Naive thymus-derived CD8-positive, alpha-beta T cell (primary cell): ENCODE measurements around the gene ADCY4. TPM values are rescaled to one million over a fixed set of nuclear protein-coding genes. Genes with fewer than 3 reads are reported as not detected.
A peak's percentile ranks its signal among the peaks of the same experiment; 100 is the strongest.

Source experiments
- ATAC-seq, 2 donors: fragments of 150-1000 bp; cut with Tn5 transposase in 1 of 2; sonication (Bioruptor Pico), chemical (Tn5 transposase) in 1 of 2; 1 replicate in 1 of 2; 2 replicates in 1 of 2; pipeline ENCODE4 v1.10.0; 2021; ENCODE audit warnings: mild to moderate bottlenecking in 2 of 2, moderate library complexity in 2 of 2
- POLR2A ChIA-PET: fragments of 350-600 bp; sonication (Branson Sonifier 250); formaldehyde crosslinking; loops from one replicate; lab custom pipeline; 2021; ENCODE audit warnings: antibody characterized with exemption; lab: Charles Lee
- DNase-seq, 10 donors: peaks; one replicate each; pipeline versions ENCODE4 v3.0.0 to v3.0.0-alpha.2; 2020 to 2022
- H3K27ac Mint-ChIP-seq, 10 donors: one replicate each; pipeline ENCODE4 v1.8.0; 2020 to 2022; ENCODE audit warnings: mild to moderate bottlenecking in 10 of 10, mixed read lengths in 10 of 10, moderate library complexity in 4 of 10, inconsistent platforms in 1 of 10
- H3K27me3 Mint-ChIP-seq, 5 donors: one replicate each; pipeline ENCODE4 v1.8.0; 2021 to 2022; ENCODE audit warnings: mixed read lengths in 5 of 5
- H3K36me3 Mint-ChIP-seq, 3 donors: one replicate each; pipeline ENCODE4 v1.8.0; 2020 to 2022; ENCODE audit warnings: mixed read lengths in 3 of 3, mild to moderate bottlenecking in 2 of 3, inconsistent platforms in 1 of 3
- H3K4me1 Mint-ChIP-seq, 4 donors: one replicate each; pipeline ENCODE4 v1.8.0; 2021 to 2022; ENCODE audit warnings: mixed read lengths in 4 of 4
- H3K4me3 Mint-ChIP-seq, 10 donors: one replicate each; pipeline ENCODE4 v1.8.0; 2020 to 2022; ENCODE audit warnings: mild to moderate bottlenecking in 10 of 10, mixed read lengths in 10 of 10, moderate library complexity in 6 of 10, inconsistent platforms in 1 of 10
- H3K9me3 Mint-ChIP-seq, 9 donors: one replicate each; pipeline ENCODE4 v1.8.0; 2020 to 2022; ENCODE audit warnings: mixed read lengths in 9 of 9, mild to moderate bottlenecking in 3 of 9, inconsistent platforms in 1 of 9, moderate library complexity in 1 of 9
- polyA plus RNA-seq, 3 donors: library from polyadenylated mRNA; unstranded; fragments of 300-500 nt; fragmentation: Illumina TruSeq; gene quantifications; one replicate each; pipeline ENCODE4 v1.2.3, GENCODE V29; 2021
- total RNA-seq, 8 experiments: library from RNA in 2 of 8; stranded (reverse) in 2 of 8; gene quantifications; one replicate each; pipeline ENCODE4 v1.2.3 and lab custom pipeline; 2021 to 2026

ADCY4 gene
- total and polyA plus RNA-seq, 5 experiments from 2014 or later: 0.08 to 4.7 (median 0.28) TPM

GRCh38 chr14:24300326-24300980 is 34.4 kb downstream of the ADCY4 start:
- POLR2A ChIA-PET: interaction anchor here (0.6 to 6.0 kb wide), 19 partner anchors 9 to 246 kb away, joined by 3 to 63 read pairs (median 7); partner anchors contain the start of genes CBLN3, CHMP4A, CIDEB and GMPR2
- H3K27ac Mint-ChIP-seq: peak overlapping the region; percentile 53 to 98 (median 97)
- no peaks in the 10 kb centered on the region for H3K9me3 Mint-ChIP-seq
- H3K27me3 Mint-ChIP-seq: no peaks in the 10 kb centered on the region
- ATAC-seq (no peak), DNase-seq (no peak)
- peak overlapping the region; percentile 90 to 99 (median 94) for H3K4me3 Mint-ChIP-seq
- H3K4me1 Mint-ChIP-seq: peaks cover 30 to 62% (median 51%) of the 10 kb centered on the region in 4 donors
- H3K36me3 Mint-ChIP-seq: peaks cover 0 to 62% (median 26%) of the 10 kb centered on the region in 3 donors

GRCh38 chr14:24299255-24300191 is 35.3 kb downstream of the ADCY4 start, which contains the start of the genes DHRS1 and NOP9:
Gene DHRS1, minus strand, starts transcription at chr14:24299780. Its CDS starts 674 bp downstream, at chr14:24299106.
Gene NOP9, plus strand, starts transcription at chr14:24299850. Its CDS starts 105 bp downstream, at chr14:24299955.
- H3K27me3 Mint-ChIP-seq: no peaks in the 10 kb centered on the region
- POLR2A ChIA-PET: interaction anchor here (0.6 to 6.0 kb wide), 16 partner anchors 10 to 185 kb away, joined by 3 to 63 read pairs (median 7); partner anchors contain the start of genes CBLN3, CHMP4A, CIDEB and DCAF11
- H3K4me1 Mint-ChIP-seq: peaks cover 29 to 55% (median 51%) of the 10 kb centered on the region in 4 donors
- peak within 1 kb of the TSS; percentile 94 to 98 (median 97) for H3K27ac Mint-ChIP-seq
- H3K36me3 Mint-ChIP-seq: peaks cover 0 to 61% (median 22%) of the 10 kb centered on the region in 3 donors
- ATAC-seq (peak; percentile 79 to 89), DNase-seq (peak; percentile 85 to 96 (median 92))
- H3K9me3 Mint-ChIP-seq: no peaks in the 10 kb centered on the region
- peak within 1 kb of the TSS; percentile 90 to 99 (median 94) for H3K4me3 Mint-ChIP-seq

- Mint-ChIP-seq H3K4me3 (peak overlapping the region; percentile 90 to 99 (median 94)), H3K27me3 (no peaks in the 10 kb centered on the region), H3K4me1 (peaks cover 29 to 55% (median 51%) of the 10 kb centered on the region in 4 donors), H3K36me3 (peaks cover 0 to 60% (median 17%) of the 10 kb centered on the region in 3 donors), H3K9me3 (no peaks in the 10 kb centered on the region), H3K27ac (peak overlapping the region; percentile 94 to 98 (median 97))
- POLR2A ChIA-PET: interaction anchor here (1.1 to 6.0 kb wide), 10 partner anchors 9 to 184 kb away, joined by 3 to 63 read pairs (median 12); partner anchors contain the start of genes CBLN3, CHMP4A, CIDEB and DCAF11
- ATAC-seq: peak in 1 of 2 donors; percentile 3
- DNase-seq: no peak
Measured at GRCh38 chr14:24298892-24299254, 36.0 kb downstream of the ADCY4 start.

- H3K27me3 Mint-ChIP-seq: no peaks in the 10 kb centered on the region
- H3K36me3 Mint-ChIP-seq: peaks cover 0 to 52% (median 10%) of the 10 kb centered on the region in 3 donors
- peak overlapping the region; percentile 78 to 90 (median 80) for H3K27ac Mint-ChIP-seq
- H3K9me3 Mint-ChIP-seq: no peaks in the 10 kb centered on the region
- DNase-seq (no peak), ATAC-seq (peak in 1 of 2 donors; percentile 3)
- POLR2A ChIA-PET: interaction anchor here (0.9 to 6.0 kb wide), 7 partner anchors 16 to 146 kb away, joined by 3 to 63 read pairs (median 4); partner anchors contain the start of genes MDP1, RABGGTA, SDR39U1 and TINF2
- H3K4me3 Mint-ChIP-seq: peak overlapping the region in 7 of 10 donors; percentile 7 to 57 (median 31)
- peaks cover 27 to 53% (median 50%) of the 10 kb centered on the region in 4 donors for H3K4me1 Mint-ChIP-seq
Measured at GRCh38 chr14:24297190-24297964, 37.5 kb downstream of the ADCY4 start.

GRCh38 chr14:24296341-24297157 is 38.3 kb downstream of the ADCY4 start:
- ATAC-seq (peak; percentile 62 to 74), DNase-seq (peak; percentile 50 to 83 (median 66))
- POLR2A ChIA-PET: interaction anchor here (0.6 to 6.0 kb wide), 9 partner anchors 16 to 1424 kb away, joined by 3 to 63 read pairs (median 4); partner anchors contain the start of genes MDP1, RABGGTA, SDR39U1 and TINF2
- Mint-ChIP-seq H3K4me1 (peaks cover 27 to 49% (median 43%) of the 10 kb centered on the region in 4 donors), H3K9me3 (no peaks in the 10 kb centered on the region), H3K4me3 (peak overlapping the region in 4 of 10 donors; percentile 16 to 22 (median 21)), H3K36me3 (peaks cover 0 to 53% (median 10%) of the 10 kb centered on the region in 3 donors), H3K27ac (peak overlapping the region; percentile 78 to 90 (median 80)), H3K27me3 (no peaks in the 10 kb centered on the region)

GRCh38 chr14:24293525-24293924 is 41.3 kb downstream of the ADCY4 start:
- ATAC-seq (no peak), DNase-seq (no peak)
- H3K36me3 Mint-ChIP-seq: peaks cover 0 to 72% (median 21%) of the 10 kb centered on the region in 3 donors
- peaks cover 18 to 28% (median 27%) of the 10 kb centered on the region in 4 donors for H3K4me1 Mint-ChIP-seq
- H3K27ac Mint-ChIP-seq: no peak overlapping the region
- no peak overlapping the region for H3K4me3 Mint-ChIP-seq
- H3K9me3 Mint-ChIP-seq: no peaks in the 10 kb centered on the region
- POLR2A ChIA-PET: no interaction called here
- no peaks in the 10 kb centered on the region for H3K27me3 Mint-ChIP-seq

- Mint-ChIP-seq H3K4me1 (peaks cover 13 to 27% (median 23%) of the 10 kb centered on the region in 4 donors), H3K9me3 (no peaks in the 10 kb centered on the region), H3K27me3 (no peaks in the 10 kb centered on the region), H3K36me3 (peaks cover 0 to 67% (median 21%) of the 10 kb centered on the region in 3 donors), H3K27ac (peak overlapping the region in 3 of 10 donors; percentile 27 to 62 (median 31)), H3K4me3 (no peak overlapping the region)
- no peak for ATAC-seq
- POLR2A ChIA-PET: no interaction called here
- DNase-seq: no peak
Measured at GRCh38 chr14:24292118-24292807, 42.6 kb downstream of the ADCY4 start.

GRCh38 chr14:24291446-24292117 is 43.3 kb downstream of the ADCY4 start:
- Mint-ChIP-seq H3K9me3 (no peaks in the 10 kb centered on the region), H3K27me3 (no peaks in the 10 kb centered on the region), H3K4me3 (no peak overlapping the region), H3K27ac (peak overlapping the region in 3 of 10 donors; percentile 24 to 34 (median 27)), H3K4me1 (peaks cover 9 to 21% (median 16%) of the 10 kb centered on the region in 4 donors), H3K36me3 (peaks cover 0 to 65% (median 21%) of the 10 kb centered on the region in 3 donors)
- ATAC-seq (no peak), DNase-seq (no peak)
- POLR2A ChIA-PET: interaction anchor here (0.6 to 1.0 kb wide), 3 partner anchors 12 to 132 kb away, joined by 3 to 6 read pairs (median 4); no protein-coding TSS in a partner anchor

GRCh38 chr14:24290746-24291145 is 44.1 kb downstream of the ADCY4 start:
- ATAC-seq (no peak), DNase-seq (no peak)
- H3K4me1 Mint-ChIP-seq: peaks cover 4 to 16% (median 10%) of the 10 kb centered on the region in 4 donors
- H3K9me3 Mint-ChIP-seq: no peaks in the 10 kb centered on the region
- peak overlapping the region in 4 of 10 donors; percentile 20 to 89 (median 57) for H3K27ac Mint-ChIP-seq
- H3K27me3 Mint-ChIP-seq: no peaks in the 10 kb centered on the region
- H3K4me3 Mint-ChIP-seq: no peak overlapping the region
- POLR2A ChIA-PET: interaction anchor here (0.7 to 1.4 kb wide), 4 partner anchors 9 to 211 kb away, joined by 3 to 7 read pairs (median 4); partner anchors contain the start of genes DHRS1, NOP9 and TINF2
- H3K36me3 Mint-ChIP-seq: peaks cover 0 to 57% (median 15%) of the 10 kb centered on the region in 3 donors
